A549 (cell line): Measurements from ENCODE around the gene ATP5PO. TPM values are rescaled to one million over a fixed set of nuclear protein-coding genes. Genes with fewer than 3 reads are reported as not detected.
A peak's percentile ranks its signal among the peaks of the same experiment; 100 is the strongest.

Source experiments
- ATAC-seq, 2 experiments: fragments of 200-7000 bp in 1 of 2; fragments of >200 bp in 1 of 2; cut with Nextera tagmentation in 1 of 2; cut with Tn5 transposase in 1 of 2; 3 replicates each; pipeline versions ENCODE4 v1.8.0 to v1.9.1; 2018 to 2020; ENCODE audit warnings: mild to moderate bottlenecking in 1 of 2, moderate library complexity in 1 of 2
- CTCF ChIA-PET: fragments of 300-600 bp; sonication (Branson Sonifier 250); formaldehyde crosslinking; extraction: SDS; loops from one replicate; lab custom pipeline; 2021; ENCODE audit warnings: antibody characterized with exemption, inconsistent platforms; lab: Yijun Ruan, JAX
- POLR2A ChIA-PET: fragments of 350-600 bp; formaldehyde crosslinking; extraction: SDS; loops from one replicate; lab custom pipeline; 2021; ENCODE audit warnings: antibody characterized with exemption, inconsistent platforms; lab: Yijun Ruan, JAX
- DNase-seq, 2 experiments: peaks; one replicate each; pipeline versions ENCODE4 v3.0.0 to v3.0.0-alpha.2; 2011 to 2016; ENCODE audit warnings: low read depth in 1 of 2, low spot score in 1 of 2
- FAIRE-seq: peaks from 2 replicates; lab custom pipeline; 2011; peaks lifted over from hg19 to GRCh38; lab: Jason Lieb, UNC
- H3K27ac ChIP-seq, 2 experiments: fragments of >200 bp; sonication (Bioruptor Twin); formaldehyde crosslinking; 3 replicates each; pipeline ENCODE4 v1.5.1; 2016 to 2017
- H3K4me1 ChIP-seq: fragments of >200 bp; sonication (Bioruptor Twin); formaldehyde crosslinking; 3 replicates; pipeline ENCODE4 v1.6.1; 2016
- H3K4me2 ChIP-seq: fragments of >200 bp; sonication (Bioruptor Twin); formaldehyde crosslinking; 3 replicates; pipeline ENCODE4 v1.6.1; 2016
- H3K4me3 ChIP-seq: fragments of >200 bp; sonication (Bioruptor Twin); formaldehyde crosslinking; 3 replicates; pipeline ENCODE4 v1.5.1; 2016
- H3K9me3 ChIP-seq: fragments of >200 bp; sonication (Bioruptor Twin); formaldehyde crosslinking; 3 replicates; pipeline ENCODE4 v1.6.1; 2016
- CBX8 ChIP-seq: fragments of 200-600 bp; sonication (generic); IDR thresholded peaks from 2 replicates; pipeline ENCODE4 v1.6.1; 2016
- CHD2 ChIP-seq: fragments of 150-350 bp; IDR thresholded peaks from 2 replicates; pipeline ENCODE4 v1.6.1; 2014; ENCODE audit warnings: low read length; ENCODE audit not compliant: partially characterized antibody
- CHD4 ChIP-seq: fragments of 200-600 bp; sonication (generic); IDR thresholded peaks from 2 replicates; pipeline ENCODE4 v1.6.1; 2016; ENCODE audit warnings: antibody characterized with exemption, mild to moderate bottlenecking, borderline replicate concordance
- FOSB ChIP-seq: fragments of 250-450 bp; sonication (Bioruptor Pico); IDR thresholded peaks from 2 replicates; pipeline ENCODE4 v1.5.0; 2020; ENCODE audit warnings: mild to moderate bottlenecking, moderate library complexity
- HEYL ChIP-seq: fragments of 250-450 bp; sonication (Bioruptor Pico); IDR thresholded peaks from 2 replicates; pipeline ENCODE4 v1.8.0; 2021; ENCODE audit warnings: mild to moderate bottlenecking, moderate library complexity
- HOXA7 ChIP-seq: fragments of 250-450 bp; sonication (Bioruptor Pico); IDR thresholded peaks from 2 replicates; pipeline ENCODE4 v1.5.0; 2020; ENCODE audit warnings: mild to moderate bottlenecking, moderate library complexity
- HOXB13 ChIP-seq: fragments of 250-450 bp; sonication (Bioruptor Pico); IDR thresholded peaks from 2 replicates; pipeline ENCODE4 v1.5.0; 2020; ENCODE audit warnings: low read depth, mild to moderate bottlenecking, moderate library complexity
- HOXB5 ChIP-seq: fragments of 250-450 bp; sonication (Bioruptor Pico); IDR thresholded peaks from 2 replicates; pipeline ENCODE4 v1.5.0; 2020; ENCODE audit warnings: mild to moderate bottlenecking, moderate library complexity
- KDM5A ChIP-seq: fragments of 200-600 bp; sonication (generic); IDR thresholded peaks from 2 replicates; pipeline ENCODE4 v1.6.1; 2016; ENCODE audit warnings: antibody characterized with exemption, mild to moderate bottlenecking
- MYC ChIP-seq: IDR thresholded peaks from 2 replicates; pipeline ENCODE4 v1.6.1; 2012; ENCODE audit warnings: mild to moderate bottlenecking, inconsistent platforms, low read length, improper control_type of control experiment, borderline replicate concordance
- NPAS2 ChIP-seq: fragments of 250-450 bp; sonication (Bioruptor Pico); IDR thresholded peaks from 2 replicates; pipeline ENCODE4 v1.8.0; 2022; ENCODE audit warnings: mild to moderate bottlenecking, moderate library complexity, borderline replicate concordance
- POLR2AphosphoS2 ChIP-seq: conservative IDR thresholded peaks from 2 replicates; pipeline ENCODE4 v1.6.1; 2012; ENCODE audit warnings: low read length, improper control_type of control experiment, inconsistent platforms
- RARB ChIP-seq: fragments of 250-450 bp; sonication (Bioruptor Pico); IDR thresholded peaks from 2 replicates; pipeline ENCODE4 v1.8.0; 2021; ENCODE audit warnings: mild to moderate bottlenecking, moderate library complexity
- RCOR1 ChIP-seq: fragments of 150-350 bp; IDR thresholded peaks from 2 replicates; pipeline ENCODE4 v1.6.1; 2014; ENCODE audit warnings: antibody characterized with exemption, low read length, low read depth
- RNF2 ChIP-seq: fragments of 200-600 bp; sonication (generic); IDR thresholded peaks from 2 replicates; pipeline ENCODE4 v1.6.1; 2016; ENCODE audit warnings: low read depth, mild to moderate bottlenecking, antibody characterized with exemption, moderate library complexity, borderline replicate concordance
- SREBF2 ChIP-seq: fragments of 450-650 bp; IDR thresholded peaks from 2 replicates; pipeline ENCODE4 v1.6.1; 2014; ENCODE audit warnings: mild to moderate bottlenecking, moderate library complexity
- TFCP2L1 ChIP-seq: fragments of 250-450 bp; sonication (Bioruptor Pico); IDR thresholded peaks from 2 replicates; pipeline ENCODE4 v1.5.0; 2021; ENCODE audit warnings: mild to moderate bottlenecking
- TP53 ChIP-seq: fragments of 250-450 bp; sonication (Bioruptor Pico); IDR thresholded peaks from 2 replicates; pipeline ENCODE4 v1.5.0; 2021; ENCODE audit warnings: mild to moderate bottlenecking, moderate library complexity
- ZC3H11A ChIP-seq: fragments of 450-650 bp; IDR thresholded peaks from 2 replicates; pipeline ENCODE4 v1.6.1; 2014; ENCODE audit warnings: antibody characterized with exemption, mild to moderate bottlenecking
- ZSCAN20 ChIP-seq: fragments of 250-450 bp; sonication (Bioruptor Pico); IDR thresholded peaks from 2 replicates; pipeline ENCODE4 v1.8.0; 2022; ENCODE audit warnings: mild to moderate bottlenecking, moderate library complexity
- WGBS: methylation state at CpG from one replicate; pipeline ENCODE4 v1.1.6; 2017; ENCODE audit errors: missing lambda C conversion rate; 5-methylcytosine and 5-hydroxymethylcytosine counted together
- polyA plus RNA-seq, 4 experiments: library from polyadenylated mRNA; depleted of rRNA in 3 of 4; stranded (reverse); fragments of >200 nt; fragmentation: RNase III in 1 of 4; extraction: RNeasy Plus Mini Kit Qiagen cat#74134 plus additional on column Dnase treatment in 1 of 4; gene quantifications; 2 replicates in 3 of 4; 3 replicates in 1 of 4; pipeline ENCODE4 v1.2.3, GENCODE V29; 2011 to 2017
- TF ChIP-seq, protein P1 (sequence below): IDR thresholded peaks from 2 replicates; pipeline ENCODE4 v1.6.1; 2012
- TF ChIP-seq, protein P2 (sequence below): fragments of >200 bp; sonication (Bioruptor Twin); formaldehyde crosslinking; IDR thresholded peaks from 3 replicates; pipeline ENCODE4 v1.6.1; 2016
- TF ChIP-seq, protein P3 (sequence below): IDR thresholded peaks from 2 replicates; pipeline ENCODE4 v1.6.1; 2012
- TF ChIP-seq, protein P4 (sequence below): fragments of 250-450 bp; sonication (Bioruptor Pico); IDR thresholded peaks from 2 replicates; pipeline ENCODE4 v1.5.0; 2020; ENCODE audit warnings: low read depth, mild to moderate bottlenecking, moderate library complexity

Gene ATP5PO
- polyA plus RNA-seq, 2 of the 4 experiments (the other 2 are of a cell fraction) = 143 to 252 TPM

DNA sequence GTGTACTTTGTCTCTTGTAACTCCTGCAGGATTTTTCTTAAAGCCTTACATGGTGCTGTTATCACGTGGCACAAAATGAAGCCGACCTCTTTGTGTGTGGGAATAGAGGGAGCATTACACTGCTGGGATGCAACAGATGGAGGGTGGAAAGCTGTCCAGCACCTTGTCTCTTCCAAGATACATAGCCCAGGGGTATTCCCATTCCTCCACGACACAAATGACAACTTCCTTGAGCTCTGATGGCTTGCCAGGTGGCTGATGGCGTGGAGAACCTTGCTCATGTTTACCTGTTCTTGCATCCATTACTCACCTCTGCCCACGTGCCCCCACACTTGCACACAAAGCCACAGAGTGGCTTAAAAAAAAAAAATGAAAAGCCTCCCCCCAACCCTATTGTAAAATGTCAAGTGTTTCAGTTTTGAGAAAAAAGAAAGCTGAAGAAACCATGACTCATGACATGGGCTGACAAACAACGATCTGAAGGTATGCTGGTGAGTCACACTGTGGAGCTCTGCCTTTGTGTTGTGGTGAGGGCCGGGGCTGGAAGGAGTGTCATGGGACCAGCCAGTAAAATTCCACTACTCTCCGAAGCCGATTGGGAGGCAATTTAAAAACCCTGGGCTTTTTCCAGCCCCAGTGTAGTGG, 32.0 kb upstream of the ATP5PO start (continued):
- TF ChIP-seq, protein P1, sequence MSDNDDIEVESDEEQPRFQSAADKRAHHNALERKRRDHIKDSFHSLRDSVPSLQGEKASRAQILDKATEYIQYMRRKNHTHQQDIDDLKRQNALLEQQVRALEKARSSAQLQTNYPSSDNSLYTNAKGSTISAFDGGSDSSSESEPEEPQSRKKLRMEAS = peak; percentile 58; the same call in 1 of the 2 replicates
- TF ChIP-seq KDM5A = no peak
- TF ChIP-seq RNF2 = no peak
- TF ChIP-seq, protein P2, sequence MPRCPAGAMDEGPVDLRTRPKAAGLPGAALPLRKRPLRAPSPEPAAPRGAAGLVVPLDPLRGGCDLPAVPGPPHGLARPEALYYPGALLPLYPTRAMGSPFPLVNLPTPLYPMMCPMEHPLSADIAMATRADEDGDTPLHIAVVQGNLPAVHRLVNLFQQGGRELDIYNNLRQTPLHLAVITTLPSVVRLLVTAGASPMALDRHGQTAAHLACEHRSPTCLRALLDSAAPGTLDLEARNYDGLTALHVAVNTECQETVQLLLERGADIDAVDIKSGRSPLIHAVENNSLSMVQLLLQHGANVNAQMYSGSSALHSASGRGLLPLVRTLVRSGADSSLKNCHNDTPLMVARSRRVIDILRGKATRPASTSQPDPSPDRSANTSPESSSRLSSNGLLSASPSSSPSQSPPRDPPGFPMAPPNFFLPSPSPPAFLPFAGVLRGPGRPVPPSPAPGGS = no peak
- TF ChIP-seq FOSB = no peak
- no peak for TF ChIP-seq ZSCAN20
- TF ChIP-seq HEYL (CRISPR knock-in tag) = no peak
- TF ChIP-seq RARB (CRISPR knock-in tag) = no peak
- TF ChIP-seq NPAS2 = no peak
- TF ChIP-seq HOXA7 (CRISPR knock-in tag) = no peak
- TF ChIP-seq SREBF2 = no peak
- no peak for TF ChIP-seq POLR2AphosphoS2
- TF ChIP-seq TFCP2L1 = no peak
- TF ChIP-seq, all 56 proteins: peak for 6

DNA sequence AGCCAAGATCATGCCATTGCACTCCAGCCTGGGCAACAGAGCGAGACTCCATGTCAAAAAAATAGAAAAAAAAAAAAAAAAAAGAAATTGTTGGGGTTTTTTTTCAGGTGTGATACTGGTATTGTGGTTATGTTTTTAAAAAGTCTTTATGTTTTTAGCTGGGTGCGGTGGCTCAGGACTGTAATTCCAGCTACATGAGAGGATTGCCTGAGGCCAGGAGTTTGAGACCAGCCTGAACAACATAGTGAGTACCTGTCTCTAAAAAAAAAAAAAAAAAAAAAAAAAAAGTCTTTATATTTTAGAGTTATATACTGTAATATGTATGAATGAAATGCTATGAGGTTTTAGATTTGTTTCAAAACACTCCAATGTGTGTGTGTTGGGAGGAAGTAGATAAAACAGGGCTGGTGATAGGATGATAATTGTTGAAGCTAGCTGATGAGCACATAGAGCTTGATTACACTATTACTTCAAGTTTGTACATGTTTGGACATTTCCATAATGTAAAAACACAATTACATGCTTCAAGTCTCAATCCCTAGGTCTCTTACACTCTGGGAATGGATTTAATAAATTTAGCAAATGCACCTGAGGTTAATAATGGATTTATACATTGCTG, 30.2 kb upstream of the ATP5PO start:
- Histone ChIP-seq H3K4me2 (no peak overlapping the region), H3K4me3 (no peak overlapping the region), H3K4me1 (peaks cover 19% of the 10 kb centered on the region), H3K27ac (no peak overlapping the region), H3K9me3 (no peaks in the 10 kb centered on the region)
- no peak for TF ChIP-seq CBX8
- TF ChIP-seq RNF2 = no peak
- no peak for TF ChIP-seq HOXB13 (CRISPR knock-in tag)
- TF ChIP-seq, protein P3, sequence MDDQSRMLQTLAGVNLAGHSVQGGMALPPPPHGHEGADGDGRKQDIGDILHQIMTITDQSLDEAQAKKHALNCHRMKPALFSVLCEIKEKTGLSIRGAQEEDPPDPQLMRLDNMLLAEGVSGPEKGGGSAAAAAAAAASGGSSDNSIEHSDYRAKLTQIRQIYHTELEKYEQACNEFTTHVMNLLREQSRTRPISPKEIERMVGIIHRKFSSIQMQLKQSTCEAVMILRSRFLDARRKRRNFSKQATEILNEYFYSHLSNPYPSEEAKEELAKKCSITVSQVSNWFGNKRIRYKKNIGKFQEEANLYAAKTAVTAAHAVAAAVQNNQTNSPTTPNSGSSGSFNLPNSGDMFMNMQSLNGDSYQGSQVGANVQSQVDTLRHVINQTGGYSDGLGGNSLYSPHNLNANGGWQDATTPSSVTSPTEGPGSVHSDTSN = no peak
- no peak for TF ChIP-seq HOXB5 (CRISPR knock-in tag)
- TF ChIP-seq MYC = no peak
- no peak for TF ChIP-seq RARB (CRISPR knock-in tag)
- no peak for TF ChIP-seq ZC3H11A
- no peak for TF ChIP-seq TP53
- TF ChIP-seq HOXA7 (CRISPR knock-in tag) = no peak
- TF ChIP-seq, protein P4, sequence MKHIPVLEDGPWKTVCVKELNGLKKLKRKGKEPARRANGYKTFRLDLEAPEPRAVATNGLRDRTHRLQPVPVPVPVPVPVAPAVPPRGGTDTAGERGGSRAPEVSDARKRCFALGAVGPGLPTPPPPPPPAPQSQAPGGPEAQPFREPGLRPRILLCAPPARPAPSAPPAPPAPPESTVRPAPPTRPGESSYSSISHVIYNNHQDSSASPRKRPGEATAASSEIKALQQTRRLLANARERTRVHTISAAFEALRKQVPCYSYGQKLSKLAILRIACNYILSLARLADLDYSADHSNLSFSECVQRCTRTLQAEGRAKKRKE = no peak
- no peak for TF ChIP-seq KDM5A
- TF ChIP-seq RCOR1 = no peak
- no peak for TF ChIP-seq CHD4
- TF ChIP-seq CHD2 = no peak
- FAIRE-seq (no peak), DNase-seq (no peak), ATAC-seq (no peak)
- POLR2A ChIA-PET = no interaction called here
- CTCF ChIA-PET = interaction anchor here (0.6 to 6.5 kb wide), 3 partner anchors 22 to 1461 kb away, joined by 3 to 38 read pairs (median 3); no protein-coding TSS in a partner anchor
- WGBS = 94% methylated on average over 2 of the region's 2 CpGs
